CD14-positive monocyte (primary cell): ENCODE data around the gene MCTS1. TPM values are rescaled to one million over a fixed set of nuclear protein-coding genes. Genes with fewer than 3 reads are reported as not detected.

Experiments used
- DNase-seq, 3 donors: peaks; one replicate each; pipeline ENCODE4 v3.0.0-alpha.2; 2011 to 2022
- H2AFZ ChIP-seq: 2 replicates; pipeline ENCODE4 v1.6.0; 2012; ENCODE audit warnings: mild to moderate bottlenecking, low read depth, low read length, inconsistent platforms; ENCODE audit not compliant: insufficient read depth, poor library complexity, severe bottlenecking
- H3K27ac ChIP-seq, 2 donors: 1 replicate in 1 of 2; 2 replicates in 1 of 2; pipeline ENCODE4 v1.5.1; 2012 to 2013; ENCODE audit warnings: low read length in 2 of 2, control low read depth in 1 of 2, inconsistent platforms in 1 of 2, low read depth in 1 of 2, mild to moderate bottlenecking in 1 of 2
- H3K27me3 ChIP-seq, 2 donors: one replicate each; pipeline versions ENCODE4 v1.6.0 to v1.6.1; 2011 to 2013; ENCODE audit warnings: low read length in 2 of 2; ENCODE audit not compliant: control insufficient read depth in 2 of 2, insufficient read depth in 2 of 2
- H3K36me3 ChIP-seq, 2 donors: replicated peaks in 1 of 2; 1 replicate in 1 of 2; 2 replicates in 1 of 2; pipeline versions ENCODE4 v1.5.1 to v1.6.1; 2012 to 2013; ENCODE audit warnings: low read length in 2 of 2, control low read depth in 1 of 2, inconsistent platforms in 1 of 2, mild to moderate bottlenecking in 1 of 2; ENCODE audit not compliant: insufficient read depth in 2 of 2, control insufficient read depth in 1 of 2
- H3K4me1 ChIP-seq, 2 donors: 1 replicate in 1 of 2; 2 replicates in 1 of 2; pipeline versions ENCODE4 v1.5.1 to v1.6.1; 2012 to 2013; ENCODE audit warnings: low read length in 2 of 2, control low read depth in 1 of 2, inconsistent platforms in 1 of 2, mild to moderate bottlenecking in 1 of 2, moderate library complexity in 1 of 2; ENCODE audit not compliant: insufficient read depth in 2 of 2, control insufficient read depth in 1 of 2
- H3K4me2 ChIP-seq: replicated peaks from 2 replicates; pipeline ENCODE3; 2012; ENCODE audit warnings: low read length, moderate library complexity, mild to moderate bottlenecking; ENCODE audit not compliant: poor library complexity, severe bottlenecking; ENCODE audit errors: extremely low read depth
- H3K4me3 ChIP-seq, 3 experiments: fragments of 200-600 bp in 1 of 3; sonication (generic) in 1 of 3; replicated peaks in 1 of 3; 1 replicate in 2 of 3; 2 replicates in 1 of 3; pipeline ENCODE4 v1.5.1; 2011 to 2013; ENCODE audit warnings: low read length in 3 of 3, mild to moderate bottlenecking in 3 of 3, control low read depth in 2 of 3, low read depth in 2 of 3, inconsistent platforms in 1 of 3, moderate library complexity in 1 of 3
- H3K79me2 ChIP-seq: 2 replicates; pipeline ENCODE4 v1.6.0; 2012; ENCODE audit warnings: mild to moderate bottlenecking, control low read depth, inconsistent platforms, low read length, moderate library complexity; ENCODE audit not compliant: insufficient read depth
- H3K9ac ChIP-seq: 2 replicates; pipeline ENCODE4 v1.6.0; 2017; ENCODE audit warnings: low read length, mild to moderate bottlenecking; ENCODE audit not compliant: insufficient read depth, poor library complexity, severe bottlenecking
- H3K9me3 ChIP-seq, 2 donors: replicated peaks in 1 of 2; 1 replicate in 1 of 2; 2 replicates in 1 of 2; pipeline versions ENCODE4 v1.5.1 to v1.6.1; 2012 to 2013; ENCODE audit warnings: low read length in 2 of 2, control low read depth in 1 of 2; ENCODE audit not compliant: control insufficient read depth in 1 of 2, insufficient read depth in 1 of 2
- H4K20me1 ChIP-seq: 2 replicates; pipeline ENCODE4 v1.6.0; 2012; ENCODE audit warnings: mild to moderate bottlenecking, low read length, control low read depth, moderate library complexity; ENCODE audit not compliant: insufficient read depth
- H3K27ac Mint-ChIP-seq, 7 donors: one replicate each; pipeline ENCODE4 v1.8.0; 2020; ENCODE audit warnings: mild to moderate bottlenecking in 7 of 7, mixed read lengths in 7 of 7, moderate library complexity in 6 of 7, inconsistent platforms in 2 of 7
- H3K27me3 Mint-ChIP-seq, 3 donors: one replicate each; pipeline ENCODE4 v1.8.0; 2021 to 2022; ENCODE audit warnings: low read depth in 3 of 3, mild to moderate bottlenecking in 3 of 3, mixed read lengths in 3 of 3, moderate library complexity in 3 of 3, inconsistent platforms in 1 of 3
- H3K36me3 Mint-ChIP-seq, 2 donors: one replicate each; pipeline ENCODE4 v1.8.0; 2020; ENCODE audit warnings: mixed read lengths in 2 of 2, inconsistent platforms in 1 of 2, mild to moderate bottlenecking in 1 of 2
- H3K4me1 Mint-ChIP-seq: one replicate; pipeline ENCODE4 v1.8.0; 2020; ENCODE audit warnings: mild to moderate bottlenecking, mixed read lengths
- H3K4me3 Mint-ChIP-seq, 2 donors: one replicate each; pipeline ENCODE4 v1.8.0; 2020; ENCODE audit warnings: mild to moderate bottlenecking in 2 of 2, mixed read lengths in 2 of 2, moderate library complexity in 1 of 2
- H3K9me3 Mint-ChIP-seq, 7 donors: one replicate each; pipeline ENCODE4 v1.8.0; 2020 to 2022; ENCODE audit warnings: mixed read lengths in 7 of 7, mild to moderate bottlenecking in 6 of 7, moderate library complexity in 6 of 7, inconsistent platforms in 2 of 7
- CTCF ChIP-seq: fragments of 200-600 bp; IDR thresholded peaks from one replicate; pipeline ENCODE4 v1.8.0; 2022; ENCODE audit warnings: antibody characterized with exemption, mild to moderate bottlenecking
- WGBS: methylation state at CpG from one replicate; pipeline ENCODE4 v1.1.5; 2013; ENCODE audit warnings: missing lambda C conversion rate; ENCODE audit not compliant: insufficient coverage; 5-methylcytosine and 5-hydroxymethylcytosine counted together
- intact Hi-C, 2 donors: fragments of 100-400 bp; cut with micrococcal nuclease; formaldehyde crosslinking; loops; one replicate each; pipeline versions ENCODE4 v1.15.0 to v1.15.1; 2023
- polyA minus RNA-seq: library from RNA; depleted of rRNA, polyadenylated mRNA; stranded (reverse); fragments of >200 nt; gene quantifications from 2 replicates; pipeline ENCODE4 v1.2.3, GENCODE V29; 2012
- polyA plus RNA-seq, 3 donors: library from polyadenylated mRNA; depleted of rRNA in 1 of 3; unstranded in 2 of 3; stranded (reverse) in 1 of 3; fragments of 300-500 nt in 2 of 3; fragments of >200 nt in 1 of 3; fragmentation: Illumina TruSeq in 2 of 3; gene quantifications; 1 replicate in 2 of 3; 2 replicates in 1 of 3; pipeline ENCODE4 v1.2.3, GENCODE V29; 2012 to 2021
- total RNA-seq, 12 experiments: library from RNA in 1 of 12; stranded (reverse) in 1 of 12; fragments of 120-200 nt in 1 of 12; gene quantifications; one replicate each; pipeline ENCODE4 v1.2.4 and lab custom pipeline; 2013 to 2026; ENCODE audit warnings: mixed read lengths in 6 of 12, inconsistent platforms in 1 of 12

The MCTS1 gene, protein sequence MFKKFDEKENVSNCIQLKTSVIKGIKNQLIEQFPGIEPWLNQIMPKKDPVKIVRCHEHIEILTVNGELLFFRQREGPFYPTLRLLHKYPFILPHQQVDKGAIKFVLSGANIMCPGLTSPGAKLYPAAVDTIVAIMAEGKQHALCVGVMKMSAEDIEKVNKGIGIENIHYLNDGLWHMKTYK
- total RNA-seq (2013) = 50.1 TPM
- polyA plus RNA-seq (10 to 100 TPM; 25.0 to 85.1 (median 74.6) TPM), polyA minus RNA-seq (5.7 and 7.2 TPM in 2 replicates), total RNA-seq (lab: John Stamatoyannopoulos, UW) (7.0 to 24.9 (median 16.1) reads per million in 11 experiments)

DNA sequence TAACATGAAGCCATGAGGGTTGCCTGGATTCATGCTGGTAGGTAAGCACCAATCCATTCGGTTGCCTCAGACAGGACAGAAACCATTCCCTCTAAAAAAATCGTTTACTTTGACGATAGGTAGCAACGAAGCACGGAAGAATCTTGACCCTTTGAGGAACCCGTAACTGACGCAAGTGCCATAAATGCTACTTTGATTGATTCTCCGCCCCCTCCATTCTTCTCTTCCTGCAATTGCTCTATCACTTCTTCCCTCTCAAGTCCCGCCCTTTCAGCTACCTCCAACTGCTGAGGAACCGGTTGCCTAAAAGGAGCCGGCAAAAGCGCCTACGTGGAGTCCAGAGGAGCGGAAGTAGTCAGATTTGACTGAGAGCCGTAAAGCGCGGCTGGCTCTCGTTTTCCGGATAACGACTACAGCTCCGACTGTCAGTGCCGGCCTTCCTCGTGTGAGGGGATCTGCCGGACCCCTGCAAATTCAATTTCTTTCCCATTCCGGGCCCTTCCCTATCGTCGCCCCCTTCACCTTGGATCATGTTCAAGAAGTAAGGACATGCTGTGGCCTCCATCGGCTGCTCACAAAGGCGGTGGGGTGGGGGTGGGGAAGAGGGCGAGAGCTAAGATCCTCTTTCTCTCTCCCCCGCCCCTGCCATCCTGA, at the start of gene MCTS1:
Gene MCTS1, plus strand, starts transcription at position 395 of the 654 bp plus-strand sequence. Its CDS starts 136 bp downstream, at position 531.
- Histone ChIP-seq H3K9ac (peak within 1 kb of the TSS; percentile 76), H3K4me3 (peak within 1 kb of the TSS; percentile 73 to 83 (median 80)), H3K4me1 (peaks cover 7 to 11% of the 10 kb centered on the region in 2 donors), H4K20me1 (no peaks in the 10 kb centered on the region), H3K4me2 (peak within 1 kb of the TSS; percentile 76), H3K27me3 (no peaks in the 10 kb centered on the region), H3K9me3 (no peaks in the 10 kb centered on the region), H3K27ac (peak within 1 kb of the TSS; percentile 93 to 98), H3K36me3 (peaks cover 0 to 20% of the 10 kb centered on the region in 2 donors), H3K79me2 (peaks cover 28% of the 10 kb centered on the region), H2AFZ (peak within 1 kb of the TSS; percentile 66)
- DNase-seq = peak; percentile 68 to 84 (median 71)
- peaks cover 5% of the 10 kb centered on the region for H3K4me1 Mint-ChIP-seq
- H3K27me3 Mint-ChIP-seq = peaks cover 1 to 4% (median 1%) of the 10 kb centered on the region in 3 donors
- TF ChIP-seq CTCF = no peak
- H3K9me3 Mint-ChIP-seq = peaks cover 0 to 3% (median 1%) of the 10 kb centered on the region in 7 donors
- peaks cover 6 to 10% of the 10 kb centered on the region in 2 donors for H3K36me3 Mint-ChIP-seq
- intact Hi-C loops = loop anchor here in 1 of 2 donors (2.0 to 5.0 kb wide), 2 partner anchors 25 to 42 kb away; partner anchors contain the start of gene CUL4B
- H3K27ac Mint-ChIP-seq = peak within 1 kb of the TSS; percentile 96 to 99 (median 98)
- 3% methylated on average over 10 of the region's 31 CpGs for WGBS
- H3K4me3 Mint-ChIP-seq = peak within 1 kb of the TSS; percentile 87 to 94

- Histone ChIP-seq H3K36me3 (peaks cover 20 to 45% of the 10 kb centered on the region in 2 donors), H3K4me2 (no peak overlapping the region), H3K9ac (no peak overlapping the region), H3K27ac (no peak overlapping the region), H2AFZ (no peak overlapping the region), H4K20me1 (no peaks in the 10 kb centered on the region), H3K4me3 (no peak overlapping the region), H3K79me2 (peaks cover 43% of the 10 kb centered on the region), H3K9me3 (no peaks in the 10 kb centered on the region), H3K27me3 (no peaks in the 10 kb centered on the region), H3K4me1 (peaks cover 10 to 21% of the 10 kb centered on the region in 2 donors)
- no peak overlapping the region for H3K4me3 Mint-ChIP-seq
- H3K27me3 Mint-ChIP-seq = peaks cover 0 to 6% (median 2%) of the 10 kb centered on the region in 3 donors
- H3K27ac Mint-ChIP-seq = no peak overlapping the region
- H3K9me3 Mint-ChIP-seq = peaks cover 0 to 3% (median 0%) of the 10 kb centered on the region in 7 donors
- no peak for DNase-seq
- peaks cover 16 to 17% of the 10 kb centered on the region in 2 donors for H3K36me3 Mint-ChIP-seq
- WGBS = no CpG with 5 or more reads among the region's 5 CpGs
- intact Hi-C loops = no loop called here
- H3K4me1 Mint-ChIP-seq = peaks cover 15% of the 10 kb centered on the region
- no peak for TF ChIP-seq CTCF
Measured at GRCh38 chrX:120556251-120556650, 47.6 kb upstream of the MCTS1 start.
